ENCODE measurements around the gene EML2.

The EML2 gene

GRCh38 chr19:45613926-45614725 is 25.1 kb downstream of the EML2 start:
- DNase-seq = peak; percentile 21 to 26

GRCh38 chr19:45608948-45609347 is 30.2 kb downstream of the EML2 start:
- DNase-seq = no peak

- DNase-seq = peak; percentile 38 to 47
Observed at GRCh38 chr19:45607071-45608029, 31.8 kb downstream of the EML2 start.

- DNase-seq = no peak
Observed at GRCh38 chr19:45601524-45602374, 37.4 kb downstream of the EML2 start, which contains the start of gene GPR4. Gene GPR4 (minus strand): TSS chr19:45602212. CDS start chr19:45591866, 10,346 bp downstream.

DNA sequence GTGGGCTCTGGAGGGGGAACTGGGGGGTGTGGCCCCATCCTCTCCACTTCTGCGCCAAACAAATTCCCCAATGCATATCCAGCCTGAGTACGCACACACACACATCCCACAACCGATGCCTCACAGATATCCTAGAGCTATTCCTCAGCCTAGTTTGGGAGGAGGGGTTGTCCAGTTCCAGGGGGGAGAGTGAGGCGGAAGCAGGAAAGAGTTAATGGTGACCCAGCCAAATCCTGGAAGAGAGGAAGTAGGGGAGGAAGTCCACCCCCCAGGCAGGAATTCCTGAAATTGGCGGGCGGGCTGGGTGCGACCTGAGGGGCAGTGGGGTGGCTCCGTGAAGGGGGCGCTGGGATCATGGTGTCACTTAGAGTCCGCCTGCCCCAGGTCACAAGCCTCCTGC is 38.1 kb downstream of the EML2 start:
- DNase-seq = no peak

GRCh38 chr19:45600340-45600885 is 38.8 kb downstream of the EML2 start:
- DNase-seq = no peak

DNA sequence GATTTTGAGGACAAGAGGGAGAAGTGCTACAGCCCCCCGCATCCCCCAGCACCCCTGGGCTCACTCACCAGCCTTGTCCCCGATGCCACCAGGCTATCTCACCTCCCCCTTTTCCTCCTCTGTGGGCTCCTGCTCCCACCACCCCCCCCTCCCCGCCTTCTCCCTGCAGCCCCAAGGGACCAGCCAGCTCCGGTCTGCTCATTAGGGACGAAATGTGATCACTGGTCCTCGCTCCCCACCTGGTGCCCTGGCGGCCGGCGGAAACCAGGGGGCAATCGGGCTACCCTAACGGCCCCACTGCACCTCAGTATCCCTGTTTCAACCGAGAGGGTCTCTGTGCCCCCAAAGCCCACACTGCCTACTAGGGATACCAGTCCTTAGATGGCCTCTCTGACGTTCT is 39.9 kb downstream of the EML2 start:
- no peak for DNase-seq

DNA sequence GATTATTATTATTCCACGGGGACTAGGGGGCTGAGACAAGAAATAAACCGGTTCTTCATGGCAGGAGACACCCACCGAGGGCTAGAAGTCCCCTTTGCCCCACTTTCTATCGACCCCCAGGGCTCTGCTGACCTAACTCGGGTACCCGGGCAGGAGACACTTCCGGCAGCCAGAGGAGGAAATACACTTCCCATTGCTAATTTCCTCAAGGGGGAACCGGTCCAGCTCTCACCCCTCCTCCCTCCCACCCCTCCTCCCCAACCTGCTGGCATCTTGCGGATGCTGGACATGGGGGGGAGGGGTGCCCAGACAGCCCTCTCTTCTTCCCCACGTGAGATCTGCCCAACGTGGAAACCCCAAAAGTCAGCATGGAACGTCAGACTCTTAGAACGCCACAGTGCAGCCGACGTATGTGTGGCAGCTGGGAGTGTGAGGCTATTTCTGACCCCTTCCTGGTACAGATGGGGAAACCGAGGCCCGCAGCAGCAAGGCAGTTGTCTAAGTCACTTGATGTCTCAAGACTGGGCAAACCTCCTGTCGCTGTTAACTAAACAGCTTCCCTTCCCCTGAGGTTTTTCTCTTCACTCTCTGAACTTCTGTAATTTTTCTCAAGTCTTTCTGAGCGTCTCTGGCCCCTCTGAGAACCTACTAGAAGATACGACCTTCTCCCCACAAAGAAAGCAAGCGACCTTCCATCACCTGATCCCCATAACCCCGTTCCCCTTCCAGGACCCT is 40.8 kb downstream of the EML2 start:
- no peak for DNase-seq

GRCh38 chr19:45597425-45598111 is 41.6 kb downstream of the EML2 start:
- DNase-seq = no peak

DNA sequence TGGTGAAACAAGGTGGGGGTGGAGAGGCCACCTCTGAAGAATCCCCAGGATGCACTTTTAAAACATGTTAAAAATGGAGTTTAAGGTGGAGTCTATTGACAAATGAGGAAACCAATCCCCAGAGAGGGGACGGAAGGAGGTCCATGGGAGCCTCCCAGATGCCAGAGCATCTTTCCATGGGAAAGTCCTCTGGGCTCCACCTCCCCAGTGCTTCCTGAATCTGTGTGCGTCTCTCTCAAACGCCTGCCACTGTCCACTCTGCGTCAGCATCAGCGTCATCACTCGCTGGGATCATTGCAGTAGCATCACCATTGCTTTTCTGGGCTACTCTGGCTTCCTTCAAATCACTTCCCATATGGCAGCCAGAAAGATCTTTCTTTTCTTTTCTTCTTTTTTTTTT is 43.4 kb downstream of the EML2 start:
- no peak for DNase-seq

DNA sequence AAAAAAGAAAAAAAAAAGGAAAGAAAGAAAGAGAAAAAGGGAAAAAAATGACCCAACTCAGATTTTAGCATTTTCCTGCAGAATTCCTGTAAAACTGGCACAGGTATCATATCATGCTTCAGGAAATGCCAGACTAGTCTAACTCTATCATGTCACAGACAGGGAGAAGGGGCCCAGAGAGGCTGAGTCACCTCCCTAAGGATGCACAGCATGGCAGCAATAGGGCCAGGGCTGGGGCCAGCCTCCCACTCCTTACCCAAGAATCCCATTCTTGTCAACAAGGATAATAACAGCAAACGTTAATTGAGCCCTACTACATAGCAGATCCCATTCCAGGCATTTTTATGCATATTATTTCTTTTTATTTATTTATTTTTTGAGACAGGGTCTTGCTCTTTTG is 45.7 kb downstream of the EML2 start:
- DNase-seq = no peak

DNA sequence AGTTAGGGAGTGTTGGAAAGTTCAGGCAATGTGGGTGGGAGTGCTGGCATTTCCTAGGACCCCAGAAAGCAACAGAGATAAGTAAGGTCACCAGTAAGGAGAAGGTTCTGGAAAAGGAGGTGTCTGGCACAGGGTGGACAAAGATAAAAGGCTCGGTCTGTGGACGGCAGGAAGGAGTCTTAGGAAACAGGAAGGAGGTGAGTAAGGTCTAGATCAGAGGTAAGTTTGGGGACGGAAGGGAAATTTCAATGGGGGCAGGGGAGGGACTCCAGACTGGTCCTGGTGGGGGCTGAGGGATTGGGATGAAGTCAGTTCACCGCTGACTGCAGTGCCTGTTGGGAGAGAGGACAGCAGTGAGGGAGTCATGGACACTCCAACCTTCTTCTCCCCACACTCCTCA is 46.8 kb downstream of the EML2 start:
- DNase-seq = no peak

DNA sequence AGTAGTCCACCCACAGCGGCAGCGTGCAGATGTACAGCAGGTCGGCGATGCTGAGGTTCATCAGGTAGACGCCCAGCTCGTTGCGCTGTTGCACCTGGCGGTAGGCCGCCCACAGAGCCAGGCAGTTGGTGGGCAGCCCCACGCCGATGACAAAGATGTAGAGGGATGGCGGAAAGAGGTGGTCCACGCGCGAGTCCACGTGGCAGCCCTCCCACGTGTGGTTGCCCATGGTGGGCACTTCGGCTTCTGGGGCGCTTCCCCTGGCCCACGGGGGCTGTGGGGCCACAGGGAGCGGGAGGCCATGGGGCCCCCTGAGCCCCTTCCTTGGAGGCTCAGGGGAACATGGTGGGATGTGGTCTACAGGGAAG is 47.6 kb downstream of the EML2 start:
- no peak for DNase-seq

DNA sequence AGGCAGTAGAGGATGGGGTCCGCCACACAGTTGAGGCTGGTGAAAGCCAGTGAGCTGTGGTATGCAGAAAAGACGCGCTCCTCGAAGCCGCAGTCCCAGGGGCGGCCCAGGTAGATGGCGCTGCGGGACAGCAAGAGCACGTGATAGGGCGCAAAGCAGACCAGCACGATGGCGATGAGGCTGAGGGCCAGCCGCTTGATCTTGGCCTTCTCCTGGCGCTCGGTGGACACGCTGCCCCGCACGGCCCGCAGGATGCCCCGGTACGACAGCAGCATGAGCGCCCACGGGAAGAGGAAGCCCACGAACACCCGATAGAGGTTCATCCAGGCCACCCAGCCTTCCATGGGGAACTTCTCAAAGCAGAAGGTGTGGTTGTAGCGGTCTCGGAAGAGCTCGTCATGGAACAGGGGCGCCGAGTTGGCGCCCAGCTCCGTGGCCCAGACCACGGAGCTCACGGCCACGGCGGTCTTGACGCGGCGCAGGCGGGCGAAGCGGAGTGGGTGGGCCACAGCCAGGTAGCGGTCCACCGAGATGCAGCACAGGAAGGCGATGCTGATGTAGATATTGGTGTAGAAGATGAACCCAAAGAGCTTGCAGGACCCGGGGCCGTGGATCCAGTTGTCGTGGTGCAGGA is 48.1 kb downstream of the EML2 start:
- peak; percentile 23 to 38 for DNase-seq

DNA sequence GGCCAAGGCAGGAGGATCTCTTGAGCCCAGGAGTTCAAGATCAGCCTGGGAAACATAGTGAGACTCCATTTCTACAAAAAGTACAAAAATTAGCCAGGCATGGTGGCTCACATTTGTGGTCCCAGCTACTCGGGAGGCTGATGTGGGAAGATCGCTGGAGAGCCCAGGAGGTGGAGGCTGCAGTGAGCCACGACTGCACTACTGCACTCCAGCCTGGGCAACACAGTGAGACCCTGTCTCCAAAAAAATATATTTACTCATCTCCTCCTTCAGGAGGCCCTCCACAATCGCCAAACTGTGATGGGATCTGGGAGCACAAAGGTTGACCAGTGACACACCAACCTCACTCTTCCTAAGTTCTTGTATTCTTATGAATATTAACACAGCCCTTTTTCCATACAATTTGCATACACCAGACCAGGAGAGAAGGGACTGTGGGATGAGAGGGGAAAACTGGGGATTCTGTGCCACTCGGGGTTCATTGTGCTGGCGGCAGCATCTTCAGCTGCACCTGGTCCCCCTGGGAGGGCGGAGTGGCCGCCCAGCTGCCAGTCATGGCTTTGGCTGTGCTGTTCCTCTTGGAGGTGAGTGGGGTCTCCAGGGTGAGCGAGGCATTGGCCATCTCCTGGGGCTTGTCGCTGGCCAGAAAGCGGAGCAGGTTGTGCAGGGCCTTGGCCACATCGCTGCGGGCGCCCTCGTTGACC is 48.7 kb downstream of the EML2 start:
- DNase-seq = no peak

DNA sequence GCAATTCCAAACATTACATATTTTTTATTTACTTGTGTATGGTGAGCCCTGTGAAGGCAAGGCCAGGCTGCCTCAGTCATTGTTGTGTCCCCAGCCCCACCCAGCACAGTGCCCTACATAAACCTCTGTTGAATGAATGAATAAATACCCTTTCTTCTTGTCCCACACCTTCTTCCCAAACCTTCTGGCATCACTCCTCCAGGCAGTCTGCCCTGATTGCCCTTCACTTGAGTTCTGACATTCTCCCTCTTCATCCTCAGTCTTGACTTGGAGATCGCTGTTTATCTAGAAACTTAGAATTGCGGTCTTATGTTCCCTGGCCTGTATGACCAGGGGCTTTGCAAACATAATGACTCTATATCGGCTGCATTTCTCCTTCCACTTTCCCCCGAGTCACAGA is 49.4 kb downstream of the EML2 start:
- DNase-seq = no peak

DNA sequence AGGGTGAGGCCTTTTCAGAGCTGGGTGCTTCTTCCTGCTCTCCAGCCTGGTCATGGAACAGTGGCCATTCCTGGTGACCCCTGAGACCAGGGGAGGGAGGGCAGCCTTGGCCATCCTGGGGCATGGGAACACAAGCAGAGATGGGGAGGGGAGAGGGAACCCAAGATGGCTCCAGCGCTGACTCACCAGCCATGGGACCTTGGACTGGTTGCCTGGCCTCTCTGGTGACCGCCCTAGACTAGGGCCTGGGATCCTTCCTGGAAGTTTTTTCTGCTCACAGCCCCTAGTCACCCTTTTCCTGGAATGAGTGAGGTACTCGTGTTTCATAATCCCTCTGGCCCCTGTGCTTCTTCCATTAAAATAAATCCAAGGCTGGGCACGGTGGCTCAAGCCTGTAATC is 51.3 kb downstream of the EML2 start:
- DNase-seq = no peak

- DNase-seq = no peak
Observed at GRCh38 chr19:45585158-45585577, 54.0 kb downstream of the EML2 start.

DNA sequence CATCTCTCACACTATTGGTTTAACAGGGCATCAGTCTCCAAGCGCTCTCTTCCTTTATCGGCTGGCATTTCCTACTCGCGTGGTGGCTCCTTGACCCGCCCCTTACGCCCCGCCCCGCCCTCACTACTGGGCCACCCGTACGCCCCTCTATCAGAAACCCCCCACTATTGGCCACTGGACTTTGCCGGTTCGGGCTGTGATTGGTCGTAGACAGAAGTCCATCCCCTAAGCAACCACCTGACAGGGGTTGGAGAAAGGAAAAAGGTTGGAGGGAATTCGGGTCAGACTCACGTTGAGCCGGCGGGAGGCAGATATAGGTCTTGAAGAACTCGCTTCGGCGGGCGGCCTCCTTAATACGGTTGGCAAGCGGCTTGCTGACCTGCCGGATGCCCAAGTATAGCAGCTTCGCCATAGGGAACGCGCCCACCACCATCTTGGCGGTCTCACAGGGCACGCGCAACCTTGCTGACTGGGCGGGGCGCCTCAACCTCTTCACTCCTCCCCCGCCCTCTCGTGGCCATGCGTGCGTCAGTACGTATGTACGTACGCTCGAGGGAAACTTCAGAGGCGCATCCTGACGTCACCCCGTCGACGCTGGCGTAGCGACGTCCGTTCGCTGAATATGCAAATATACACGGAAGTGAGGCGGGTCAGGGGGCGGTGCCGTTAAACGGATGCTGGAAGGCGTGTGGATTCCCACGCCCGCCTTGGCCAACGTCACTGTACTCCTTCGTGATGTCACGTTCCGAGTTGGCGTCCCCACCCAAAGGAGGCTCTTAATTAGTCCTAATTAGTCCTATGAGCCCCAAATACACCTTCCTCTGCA is 54.7 kb downstream of the EML2 start, which contains the start of gene OPA3:
OPA3 (minus strand) TSS at position 471 of the 826 bp plus-strand sequence; CDS start at position 433, 38 bp downstream.
- peak; percentile 99 to 100 for DNase-seq

All from activated CD4-positive, alpha-beta T cell treated with anti-CD3 and anti-CD28 coated beads for 4 hours (primary cell).